HFFc6 (cell line): Measurements from ENCODE around the gene LSM14A. TPM values are rescaled to one million over a fixed set of nuclear protein-coding genes. Genes with fewer than 3 reads are reported as not detected.
A peak's percentile ranks its signal among the peaks of the same experiment; 100 is the strongest.
"Not testable (repeated sequence)": the region's sequence is repeated elsewhere in the genome, so short reads cannot be mapped to it uniquely, and the experiment has no call there.

ENCODE experiments used
- DNase-seq: peaks from one replicate; pipeline ENCODE4 v3.0.0-alpha.2; 2018
- H3K27ac Mint-ChIP-seq: 2 replicates; pipeline ENCODE4 v1.8.0; 2020; ENCODE audit warnings: mild to moderate bottlenecking, mixed read lengths
- H3K27me3 Mint-ChIP-seq: 2 replicates; pipeline ENCODE4 v1.8.0; 2021; ENCODE audit warnings: mild to moderate bottlenecking, moderate library complexity, mixed read lengths; ENCODE audit not compliant: insufficient read depth
- H3K36me3 Mint-ChIP-seq: 2 replicates; pipeline ENCODE4 v1.8.0; 2021; ENCODE audit warnings: low read depth, mixed read lengths
- H3K4me1 Mint-ChIP-seq: 2 replicates; pipeline ENCODE4 v1.8.0; 2020; ENCODE audit warnings: low read depth, mixed read lengths
- H3K4me3 Mint-ChIP-seq: 2 replicates; pipeline ENCODE4 v1.8.0; 2020; ENCODE audit warnings: mild to moderate bottlenecking, moderate library complexity, mixed read lengths
- H3K9me3 Mint-ChIP-seq: 2 replicates; pipeline ENCODE4 v1.8.0; 2020; ENCODE audit warnings: mild to moderate bottlenecking, mixed read lengths
- total RNA-seq, 6 experiments: library from RNA; stranded (reverse); fragmentation: NEBNext Ultra II Directional; extraction: Animal tissue kit (Norgen Biotek cat#: 25700); gene quantifications; 2 replicates in 1 of 6; 3 replicates in 5 of 6; pipeline ENCODE4 v1.2.3, GENCODE V29; 2021
- TF ChIP-seq, protein P1 (sequence below): fragments of 200-600 bp; sonication (generic); IDR thresholded peaks from 2 replicates; pipeline ENCODE4 v1.5.0; 2021; ENCODE audit warnings: antibody characterized with exemption, mild to moderate bottlenecking

LSM14A gene
- total RNA-seq, 6 experiments from 2014 or later = 66.5 to 92.9 (median 87.0) TPM

DNA sequence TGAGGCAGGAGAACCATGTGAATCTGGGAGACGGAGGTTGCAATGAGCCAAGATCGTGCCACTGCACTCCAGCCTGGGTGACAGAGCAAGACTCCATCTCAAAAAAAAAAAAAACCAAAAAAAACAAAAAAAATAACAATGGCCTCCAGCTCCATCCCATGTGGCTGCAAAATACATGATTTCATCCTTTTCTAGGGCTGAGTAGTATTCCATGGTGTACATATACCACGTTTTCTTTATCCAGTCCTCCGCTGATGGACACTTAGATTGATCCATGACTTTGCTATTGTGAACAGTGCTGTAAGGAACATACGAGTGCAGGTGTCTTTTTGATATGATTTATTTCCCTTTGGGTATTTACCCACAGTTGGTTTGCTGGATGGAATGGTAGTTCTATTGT, 20.9 kb upstream of the LSM14A start:
- peaks cover 16% of the 10 kb centered on the region for H3K27me3 Mint-ChIP-seq
- no peaks in the 10 kb centered on the region for H3K9me3 Mint-ChIP-seq

DNA sequence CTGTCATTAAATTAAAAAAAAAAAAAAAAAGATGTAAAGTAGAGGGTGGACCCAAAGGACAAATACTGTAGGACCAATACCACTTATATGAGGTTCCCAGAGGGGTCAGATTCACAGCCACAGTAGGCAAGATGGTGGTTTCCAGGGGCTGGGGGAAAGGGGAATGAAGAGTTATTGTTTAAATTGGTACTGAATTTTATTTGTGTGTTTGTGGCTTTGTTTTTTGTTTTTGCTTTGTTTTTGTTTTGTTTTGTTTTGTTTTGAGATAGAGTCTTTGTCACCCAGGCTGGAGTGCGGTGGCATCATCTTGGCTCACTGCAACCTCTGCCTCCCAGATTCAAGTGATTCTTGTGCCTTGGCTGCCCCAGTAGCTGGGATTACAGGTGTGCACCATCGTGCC, 17.9 kb upstream of the LSM14A start:
- Mint-ChIP-seq H3K9me3 (no peaks in the 10 kb centered on the region), H3K27ac (no peak overlapping the region), H3K27me3 (peaks cover 16% of the 10 kb centered on the region)

More for the DNA sequence above, 20.9 kb upstream of the LSM14A start:
- no peak for DNase-seq
- peaks cover 18% of the 10 kb centered on the region for H3K4me1 Mint-ChIP-seq
- no peaks in the 10 kb centered on the region for H3K36me3 Mint-ChIP-seq
- H3K27ac Mint-ChIP-seq = no peak overlapping the region
- TF ChIP-seq, protein P1, sequence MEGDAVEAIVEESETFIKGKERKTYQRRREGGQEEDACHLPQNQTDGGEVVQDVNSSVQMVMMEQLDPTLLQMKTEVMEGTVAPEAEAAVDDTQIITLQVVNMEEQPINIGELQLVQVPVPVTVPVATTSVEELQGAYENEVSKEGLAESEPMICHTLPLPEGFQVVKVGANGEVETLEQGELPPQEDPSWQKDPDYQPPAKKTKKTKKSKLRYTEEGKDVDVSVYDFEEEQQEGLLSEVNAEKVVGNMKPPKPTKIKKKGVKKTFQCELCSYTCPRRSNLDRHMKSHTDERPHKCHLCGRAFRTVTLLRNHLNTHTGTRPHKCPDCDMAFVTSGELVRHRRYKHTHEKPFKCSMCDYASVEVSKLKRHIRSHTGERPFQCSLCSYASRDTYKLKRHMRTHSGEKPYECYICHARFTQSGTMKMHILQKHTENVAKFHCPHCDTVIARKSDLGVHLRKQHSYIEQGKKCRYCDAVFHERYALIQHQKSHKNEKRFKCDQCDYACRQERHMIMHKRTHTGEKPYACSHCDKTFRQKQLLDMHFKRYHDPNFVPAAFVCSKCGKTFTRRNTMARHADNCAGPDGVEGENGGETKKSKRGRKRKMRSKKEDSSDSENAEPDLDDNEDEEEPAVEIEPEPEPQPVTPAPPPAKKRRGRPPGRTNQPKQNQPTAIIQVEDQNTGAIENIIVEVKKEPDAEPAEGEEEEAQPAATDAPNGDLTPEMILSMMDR = no peak
- no peak overlapping the region for H3K4me3 Mint-ChIP-seq

DNA sequence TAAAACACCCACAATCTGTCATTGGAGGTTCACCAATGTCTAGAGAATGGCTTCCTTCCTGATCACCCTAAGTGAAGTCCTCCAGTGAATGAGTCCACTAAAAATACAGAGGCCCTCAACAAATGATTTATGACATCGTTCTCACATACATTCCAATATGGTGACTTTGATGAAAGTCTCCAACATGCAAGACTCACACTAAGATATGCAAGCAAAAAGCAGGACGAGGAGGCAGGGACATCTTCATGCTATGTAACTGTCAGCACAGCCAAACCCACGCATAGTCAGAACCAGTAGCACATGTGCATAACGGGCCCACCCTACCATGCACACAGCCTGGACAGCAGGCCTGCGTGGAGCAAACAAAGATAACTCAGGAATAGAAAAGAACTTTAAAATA, 16.6 kb upstream of the LSM14A start:
- DNase-seq = peak; percentile 76

More for the DNA sequence above, 17.9 kb upstream of the LSM14A start:
- TF ChIP-seq, protein P1 = no peak
- Mint-ChIP-seq H3K4me1 (peaks cover 22% of the 10 kb centered on the region), H3K4me3 (no peak overlapping the region), H3K36me3 (no peaks in the 10 kb centered on the region)
- DNase-seq = no peak

DNA sequence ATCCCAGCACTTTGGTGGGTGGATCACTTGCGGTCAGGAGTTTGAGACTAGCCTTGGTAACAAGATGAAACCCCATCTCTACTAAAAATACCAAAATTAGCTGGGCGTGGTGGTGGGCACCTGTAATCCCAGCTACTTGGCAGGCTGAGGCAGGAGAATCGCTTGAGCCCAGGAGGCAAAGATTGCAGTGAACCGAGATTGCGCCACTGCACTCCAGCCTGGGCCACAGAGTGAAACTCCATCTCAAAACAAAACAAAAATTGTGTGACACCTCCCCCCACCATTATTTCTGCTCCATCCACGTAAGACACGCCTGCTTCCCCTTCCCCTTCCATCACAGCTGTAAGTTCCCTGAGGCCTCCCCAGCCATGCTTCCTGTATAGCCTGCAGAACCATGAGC, 13.3 kb upstream of the LSM14A start:
- H3K36me3 Mint-ChIP-seq, H3K27ac Mint-ChIP-seq, DNase-seq: not testable (repeated sequence)

More for the DNA sequence above, 16.6 kb upstream of the LSM14A start:
- Mint-ChIP-seq H3K27me3 (peaks cover 16% of the 10 kb centered on the region), H3K27ac (no peak overlapping the region), H3K36me3 (no peaks in the 10 kb centered on the region), H3K4me3 (no peak overlapping the region; the same call in 1 of the 2 replicates), H3K9me3 (no peaks in the 10 kb centered on the region), H3K4me1 (peaks cover 28% of the 10 kb centered on the region)
- TF ChIP-seq, protein P1 = no peak

DNA sequence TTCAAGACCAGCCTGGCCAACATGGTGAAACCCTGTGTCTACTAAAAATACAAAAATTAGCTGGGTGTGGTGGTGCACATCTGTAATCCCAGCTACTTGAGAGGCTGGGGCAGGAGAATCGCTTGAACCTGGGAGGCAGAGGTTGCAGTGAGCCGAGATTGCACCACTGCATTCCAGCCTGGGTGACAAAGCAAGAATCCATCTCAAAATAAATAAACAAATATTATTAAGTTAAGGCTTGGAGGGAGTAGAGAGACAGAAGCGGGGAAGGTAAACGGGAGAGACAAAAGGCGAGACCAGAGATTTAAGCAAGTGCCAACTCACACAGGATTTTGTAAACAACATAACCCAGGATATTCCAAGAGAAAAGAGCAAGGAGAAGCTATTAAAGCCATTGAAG, 12.8 kb upstream of the LSM14A start:
- not testable (repeated sequence) for H3K27ac Mint-ChIP-seq, H3K9me3 Mint-ChIP-seq, H3K4me3 Mint-ChIP-seq

More for the DNA sequence above, 13.3 kb upstream of the LSM14A start:
- Mint-ChIP-seq H3K4me1 (peaks cover 28% of the 10 kb centered on the region), H3K27me3 (peaks cover 10% of the 10 kb centered on the region)
- not testable (repeated sequence) for H3K9me3 Mint-ChIP-seq, H3K4me3 Mint-ChIP-seq

DNA sequence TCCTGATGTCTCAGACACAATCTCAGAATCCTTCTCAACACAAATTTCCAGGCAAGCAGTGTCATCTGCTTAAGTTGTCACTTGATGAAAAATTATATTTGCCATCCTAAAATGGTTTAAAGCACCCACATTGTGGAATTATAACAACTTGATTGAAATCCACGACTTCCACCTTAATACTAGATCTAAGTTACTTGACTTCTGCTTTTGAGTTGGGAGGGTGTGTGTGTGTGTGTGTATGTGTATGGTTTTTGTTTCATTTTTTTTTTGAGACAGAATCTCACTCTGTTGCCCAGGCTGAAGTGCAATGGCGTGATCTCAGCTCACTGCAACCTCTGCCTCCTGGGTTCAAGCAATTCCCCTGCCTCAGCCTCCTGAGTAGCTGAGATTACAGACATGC, 10.4 kb upstream of the LSM14A start:
- H3K36me3 Mint-ChIP-seq, H3K4me3 Mint-ChIP-seq, H3K9me3 Mint-ChIP-seq, H3K4me1 Mint-ChIP-seq, H3K27ac Mint-ChIP-seq, H3K27me3 Mint-ChIP-seq, DNase-seq: not testable (repeated sequence)

More for the DNA sequence above, 12.8 kb upstream of the LSM14A start:
- H3K27me3 Mint-ChIP-seq, H3K36me3 Mint-ChIP-seq, DNase-seq: not testable (repeated sequence)
- peaks cover 28% of the 10 kb centered on the region for H3K4me1 Mint-ChIP-seq

DNA sequence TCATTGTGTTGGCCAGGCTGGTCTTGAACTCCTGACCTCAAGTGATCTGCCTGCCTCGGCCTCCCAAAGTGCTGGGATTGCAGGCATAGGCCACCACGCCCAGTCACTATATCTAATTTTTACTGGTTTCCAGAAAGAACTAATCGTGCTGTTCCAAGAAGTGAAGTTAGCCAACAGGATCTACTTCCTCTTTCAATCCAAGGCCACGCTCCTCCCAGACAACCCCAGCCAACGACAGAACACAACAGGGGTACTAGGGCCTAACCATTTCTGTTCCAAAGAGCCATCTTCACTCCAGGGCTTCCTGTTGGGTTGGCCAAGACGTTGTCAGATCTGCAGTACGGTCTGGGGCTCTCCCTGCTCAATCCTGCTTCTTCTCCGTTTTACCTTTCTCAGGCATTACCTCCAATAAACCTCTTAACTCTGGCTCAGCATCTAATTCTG, 7.0 kb upstream of the LSM14A start:
- H3K9me3 Mint-ChIP-seq = no peaks in the 10 kb centered on the region
- H3K27me3 Mint-ChIP-seq = peaks cover 7% of the 10 kb centered on the region
- peaks cover under 1% of the 10 kb centered on the region; the same call in 1 of the 2 replicates for H3K4me1 Mint-ChIP-seq
- H3K4me3 Mint-ChIP-seq = no peak overlapping the region
- TF ChIP-seq, protein P1 = no peak
- no peaks in the 10 kb centered on the region for H3K36me3 Mint-ChIP-seq
- no peak overlapping the region for H3K27ac Mint-ChIP-seq
- no peak for DNase-seq

DNA sequence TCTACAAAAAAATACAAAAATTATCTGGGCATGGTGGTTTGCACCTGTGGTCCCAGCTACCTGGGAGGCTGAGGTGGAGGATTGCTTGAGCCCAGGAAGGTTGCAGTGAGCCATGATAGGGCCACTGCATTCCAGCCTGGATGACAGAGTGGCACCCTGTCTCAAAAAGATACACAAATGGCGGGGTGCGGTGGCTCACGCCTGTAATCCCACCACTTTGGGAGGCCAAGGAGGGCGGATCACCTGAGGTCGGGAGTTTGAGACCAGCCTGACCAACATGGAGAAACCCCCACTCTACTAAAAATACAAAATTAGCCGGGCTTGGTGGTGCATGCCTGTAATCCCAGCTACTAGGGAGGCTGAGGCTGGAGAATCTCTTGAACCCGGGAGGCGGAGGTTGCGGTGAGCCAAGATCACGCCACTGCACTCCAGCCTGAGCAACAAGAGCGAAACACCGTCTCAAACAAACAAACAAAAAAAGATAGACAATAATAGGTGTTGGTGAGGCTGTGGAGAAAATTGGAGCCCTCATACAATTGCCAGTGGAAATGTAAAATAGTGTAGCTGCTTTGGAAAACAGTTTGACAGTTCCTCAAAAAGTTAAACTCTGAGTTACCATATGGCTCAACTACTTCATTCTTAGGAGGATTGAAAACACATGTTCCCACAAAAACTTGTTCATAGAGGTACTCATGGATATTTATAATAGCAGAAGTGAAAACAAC, 2.7 kb upstream of the LSM14A start:
- DNase-seq, H3K27me3 Mint-ChIP-seq, H3K9me3 Mint-ChIP-seq, H3K4me3 Mint-ChIP-seq, H3K27ac Mint-ChIP-seq: not testable (repeated sequence)
- peaks cover 23% of the 10 kb centered on the region for H3K4me1 Mint-ChIP-seq
- H3K36me3 Mint-ChIP-seq = peaks cover 17% of the 10 kb centered on the region
